GM23248 (cell line): ENCODE results near the gene SOX5. TPM values are rescaled to one million over a fixed set of nuclear protein-coding genes. Genes with fewer than 3 reads are reported as not detected.
A peak's percentile ranks its signal among the peaks of the same experiment; 100 is the strongest.

ENCODE experiments used
- DNase-seq: peaks from one replicate; pipeline ENCODE4 v3.0.0-alpha.2; 2015
- H2AFZ ChIP-seq: fragments of 200-600 bp; sonication (generic); 2 replicates; pipeline ENCODE4 v1.6.1; 2016; ENCODE audit warnings: antibody characterized with exemption
- H3F3A ChIP-seq: fragments of 200-600 bp; sonication (generic); 2 replicates; pipeline ENCODE4 v1.6.1; 2016; ENCODE audit warnings: mild to moderate bottlenecking, antibody characterized with exemption, mixed run types; ENCODE audit not compliant: insufficient read depth
- H3K27ac ChIP-seq: fragments of 200-600 bp; sonication (generic); 2 replicates; pipeline ENCODE4 v1.5.1; 2016; ENCODE audit warnings: mild to moderate bottlenecking
- H3K27me3 ChIP-seq: fragments of 200-600 bp; sonication (generic); replicated peaks from 2 replicates; pipeline ENCODE4 v1.6.1; 2016; ENCODE audit warnings: mild to moderate bottlenecking; ENCODE audit not compliant: insufficient read depth
- H3K36me3 ChIP-seq: fragments of 200-600 bp; sonication (generic); 2 replicates; pipeline ENCODE4 v1.6.1; 2016; ENCODE audit warnings: low read depth, mild to moderate bottlenecking
- H3K4me1 ChIP-seq: fragments of 200-600 bp; sonication (generic); 2 replicates; pipeline ENCODE4 v1.6.1; 2016; ENCODE audit warnings: mild to moderate bottlenecking; ENCODE audit not compliant: insufficient read depth
- H3K4me2 ChIP-seq: fragments of 200-600 bp; sonication (generic); one replicate; pipeline ENCODE4 v1.6.1; 2016; ENCODE audit warnings: mild to moderate bottlenecking; ENCODE audit not compliant: unreplicated experiment
- H3K4me3 ChIP-seq: fragments of 200-600 bp; sonication (generic); 2 replicates; pipeline ENCODE4 v1.5.1; 2016; ENCODE audit warnings: mild to moderate bottlenecking
- H3K79me2 ChIP-seq: fragments of 200-600 bp; sonication (generic); 2 replicates; pipeline ENCODE4 v1.6.1; 2016; ENCODE audit warnings: mild to moderate bottlenecking; ENCODE audit not compliant: insufficient read depth
- H3K9ac ChIP-seq: fragments of 200-600 bp; sonication (generic); 2 replicates; pipeline ENCODE4 v1.6.1; 2016; ENCODE audit warnings: mild to moderate bottlenecking
- H3K9me2 ChIP-seq: fragments of 200-600 bp; sonication (generic); 2 replicates; pipeline ENCODE4 v1.6.1; 2016; ENCODE audit warnings: mixed run types, mild to moderate bottlenecking, moderate library complexity; ENCODE audit not compliant: insufficient read depth
- H3K9me3 ChIP-seq: fragments of 200-600 bp; sonication (generic); one replicate; pipeline ENCODE4 v1.6.1; 2017; ENCODE audit warnings: low read depth
- H4K20me1 ChIP-seq: fragments of 200-600 bp; sonication (generic); 2 replicates; pipeline ENCODE4 v1.6.0; 2016; ENCODE audit not compliant: insufficient read depth
- EZH2 ChIP-seq: fragments of 200-600 bp; sonication (generic); IDR thresholded peaks from 2 replicates; pipeline ENCODE4 v1.6.1; 2018; ENCODE audit warnings: antibody characterized with exemption, mild to moderate bottlenecking; ENCODE audit not compliant: insufficient read depth, poor library complexity, severe bottlenecking
- EZH2phosphoT487 ChIP-seq: fragments of 200-600 bp; sonication (generic); IDR thresholded peaks from 2 replicates; pipeline ENCODE4 v1.6.1; 2018; ENCODE audit warnings: antibody characterized with exemption, moderate library complexity, mild to moderate bottlenecking, low read depth; ENCODE audit not compliant: insufficient read depth
- WGBS, 2 experiments: methylation state at CpG; one replicate each; pipeline ENCODE4 v1.1.6; 2015 to 2017; ENCODE audit warnings: low lambda C conversion rate in 2 of 2, low coverage in 1 of 2; ENCODE audit errors: missing lambda C conversion rate in 2 of 2; 5-methylcytosine and 5-hydroxymethylcytosine counted together
- in situ Hi-C: fragments of 300-500 bp; cut with MboI; formaldehyde crosslinking; loops from 2 replicates; pipeline ENCODE4 v1.15.0; 2020
- polyA plus RNA-seq: library from polyadenylated mRNA; unstranded; fragments of >200 nt; fragmentation: Nextera tagmentation; extraction: Ambion mirVana; gene quantifications from 2 replicates; pipeline ENCODE4 v1.2.1, GENCODE V29; 2016
- total RNA-seq: library from RNA; depleted of rRNA; stranded (reverse); fragments of >200 nt; shearing (Covaris generic); gene quantifications from 2 replicates; pipeline ENCODE4 v1.2.3, GENCODE V29; 2014

Gene SOX5
- total and polyA plus RNA-seq, 2 experiments from 2014 or later = not detected

- no peak for DNase-seq
- H3K4me2 ChIP-seq = no peak overlapping the region
These were observed 250.4 kb downstream of the SOX5 start for GRCh38 chr12:23699031-23699430.

GRCh38 chr12:23694920-23695319 lies 254.6 kb downstream of the SOX5 start:
- H3K27me3 ChIP-seq = no peaks in the 10 kb centered on the region
- no peak overlapping the region for H3K4me2 ChIP-seq
- no peaks in the 10 kb centered on the region for H3K79me2 ChIP-seq
- no peaks in the 10 kb centered on the region for H3F3A ChIP-seq
- 30 to 35% methylated on average over 2 of the region's 2 CpGs for WGBS, 2 experiments
- no peak overlapping the region for H3K4me3 ChIP-seq
- in situ Hi-C loops = no loop called here
- no peak for TF ChIP-seq EZH2
- no peak for TF ChIP-seq EZH2phosphoT487
- H4K20me1 ChIP-seq = no peaks in the 10 kb centered on the region
- no peaks in the 10 kb centered on the region for H3K9me2 ChIP-seq
- H3K36me3 ChIP-seq = no peaks in the 10 kb centered on the region
- H3K9ac ChIP-seq = no peak overlapping the region
- H3K27ac ChIP-seq = no peak overlapping the region
- H3K4me1 ChIP-seq = no peaks in the 10 kb centered on the region
- H2AFZ ChIP-seq = no peak overlapping the region
- no peaks in the 10 kb centered on the region for H3K9me3 ChIP-seq
- DNase-seq = no peak

More at GRCh38 chr12:23699031-23699430, 250.4 kb downstream of the SOX5 start:
- H2AFZ ChIP-seq = no peak overlapping the region
- H3K79me2 ChIP-seq = no peaks in the 10 kb centered on the region
- H3K9ac ChIP-seq = no peak overlapping the region
- H3F3A ChIP-seq = no peaks in the 10 kb centered on the region
- TF ChIP-seq EZH2 = no peak
- TF ChIP-seq EZH2phosphoT487 = no peak
- H3K9me2 ChIP-seq = no peaks in the 10 kb centered on the region
- H3K4me1 ChIP-seq = no peaks in the 10 kb centered on the region
- H4K20me1 ChIP-seq = no peaks in the 10 kb centered on the region
- no peaks in the 10 kb centered on the region for H3K36me3 ChIP-seq
- no peak overlapping the region for H3K27ac ChIP-seq
- no peaks in the 10 kb centered on the region for H3K27me3 ChIP-seq
- H3K9me3 ChIP-seq = no peaks in the 10 kb centered on the region
- in situ Hi-C loops = no loop called here
- H3K4me3 ChIP-seq = no peak overlapping the region

- H3K4me1 ChIP-seq = no peaks in the 10 kb centered on the region
- no peak overlapping the region for H3K4me2 ChIP-seq
- no peak overlapping the region for H3K9ac ChIP-seq
- H3K36me3 ChIP-seq = no peaks in the 10 kb centered on the region
- no peaks in the 10 kb centered on the region for H3K79me2 ChIP-seq
- no peak for DNase-seq
- H3K9me2 ChIP-seq = no peaks in the 10 kb centered on the region
- no peaks in the 10 kb centered on the region for H3K9me3 ChIP-seq
- H3K27ac ChIP-seq = no peak overlapping the region
- H4K20me1 ChIP-seq = no peaks in the 10 kb centered on the region
- no peaks in the 10 kb centered on the region for H3K27me3 ChIP-seq
- H2AFZ ChIP-seq = no peak overlapping the region
- TF ChIP-seq EZH2 (no peak), EZH2phosphoT487 (no peak)
- no peak overlapping the region for H3K4me3 ChIP-seq
- H3F3A ChIP-seq = no peaks in the 10 kb centered on the region
- in situ Hi-C loops = no loop called here
These were observed 255.2 kb downstream of the SOX5 start for GRCh38 chr12:23694307-23694706.

GRCh38 chr12:23687947-23688346 lies 261.5 kb downstream of the SOX5 start:
- Histone ChIP-seq H3K9me2 (no peaks in the 10 kb centered on the region), H3K27me3 (no peaks in the 10 kb centered on the region), H3K9ac (no peak overlapping the region), H4K20me1 (no peaks in the 10 kb centered on the region), H3K36me3 (no peaks in the 10 kb centered on the region), H3K79me2 (no peaks in the 10 kb centered on the region), H3F3A (no peaks in the 10 kb centered on the region), H2AFZ (no peak overlapping the region), H3K4me3 (no peak overlapping the region), H3K9me3 (no peaks in the 10 kb centered on the region), H3K27ac (no peak overlapping the region), H3K4me2 (no peak overlapping the region), H3K4me1 (no peaks in the 10 kb centered on the region)
- 5 to 17% methylated on average over 1 of the region's 1 CpG for WGBS, 2 experiments
- in situ Hi-C loops = no loop called here
- TF ChIP-seq EZH2phosphoT487 (no peak), EZH2 (no peak)
- no peak for DNase-seq

- H3K9me2 ChIP-seq = no peaks in the 10 kb centered on the region
- H3K4me3 ChIP-seq = no peak overlapping the region
- no peaks in the 10 kb centered on the region for H3K9me3 ChIP-seq
- H3K9ac ChIP-seq = no peak overlapping the region
- DNase-seq = peak; percentile 0
- H3F3A ChIP-seq = no peaks in the 10 kb centered on the region
- H3K4me2 ChIP-seq = no peak overlapping the region
- no peaks in the 10 kb centered on the region for H3K4me1 ChIP-seq
- H3K79me2 ChIP-seq = no peaks in the 10 kb centered on the region
- TF ChIP-seq EZH2 (no peak), EZH2phosphoT487 (no peak)
- no peak overlapping the region for H3K27ac ChIP-seq
- in situ Hi-C loops = no loop called here
- no peaks in the 10 kb centered on the region for H3K36me3 ChIP-seq
- H4K20me1 ChIP-seq = no peaks in the 10 kb centered on the region
- no peak overlapping the region for H2AFZ ChIP-seq
- no peaks in the 10 kb centered on the region for H3K27me3 ChIP-seq
These were observed 263.4 kb downstream of the SOX5 start for GRCh38 chr12:23686095-23686494.
